OCI-LY7 (cell line): ENCODE results near the gene IPPK. TPM values are rescaled to one million over a fixed set of nuclear protein-coding genes. Genes with fewer than 3 reads are reported as not detected.

Experiments
- BruUV-seq: library from RNA; stranded (reverse); fragments of 400-500 nt; replicated peaks from 2 replicates; lab custom pipeline; 2021; lab: Mats Ljungman, UMichigan
- CTCF ChIA-PET: fragments of 300-600 bp; sonication (Branson Sonifier 250); formaldehyde crosslinking; loops from one replicate; lab custom pipeline; 2022; ENCODE audit warnings: antibody characterized with exemption; ENCODE audit not compliant: unreplicated experiment; lab: Charles Lee
- POLR2A ChIA-PET: fragments of 300-600 bp; sonication (Branson Sonifier 250); formaldehyde crosslinking; loops from one replicate; lab custom pipeline; 2022; ENCODE audit warnings: antibody characterized with exemption; lab: Charles Lee
- DNase-seq: peaks from one replicate; pipeline ENCODE4 v3.0.0-alpha.2; 2015; ENCODE audit warnings: low spot score
- H2AFZ ChIP-seq: fragments of 200-600 bp; sonication (generic), shearing (Covaris generic); 2 replicates; pipeline ENCODE4 v1.6.1; 2014; ENCODE audit warnings: mild to moderate bottlenecking, antibody characterized with exemption, low read length, moderate library complexity
- H3K27ac ChIP-seq: fragments of 200-600 bp; sonication (generic); 2 replicates; pipeline ENCODE4 v1.5.1; 2014; ENCODE audit warnings: mixed run types, low read depth, mild to moderate bottlenecking, moderate library complexity, low read length, inconsistent platforms; ENCODE audit not compliant: poor library complexity, severe bottlenecking
- H3K36me3 ChIP-seq: fragments of 200-600 bp; sonication (generic); 2 replicates; pipeline ENCODE4 v1.6.1; 2014; ENCODE audit warnings: mild to moderate bottlenecking, antibody characterized with exemption, low read length, moderate library complexity, mixed read lengths; ENCODE audit not compliant: insufficient read depth
- H3K4me1 ChIP-seq: fragments of 200-600 bp; sonication (generic); 2 replicates; pipeline ENCODE4 v1.5.1; 2014; ENCODE audit warnings: mild to moderate bottlenecking, low read length; ENCODE audit not compliant: insufficient read depth, poor library complexity, severe bottlenecking
- H3K4me2 ChIP-seq: fragments of 200-600 bp; sonication (generic); 2 replicates; pipeline ENCODE4 v1.6.1; 2014; ENCODE audit warnings: mild to moderate bottlenecking, low read length
- H3K4me3 ChIP-seq: fragments of 200-600 bp; sonication (generic); 2 replicates; pipeline ENCODE4 v1.5.1; 2014; ENCODE audit warnings: mild to moderate bottlenecking, low read depth, low read length; ENCODE audit not compliant: poor library complexity, severe bottlenecking
- H3K79me2 ChIP-seq: fragments of 200-600 bp; sonication (generic); 2 replicates; pipeline ENCODE4 v1.6.1; 2016; ENCODE audit warnings: low read depth, mild to moderate bottlenecking, low read length, moderate library complexity, mixed read lengths; ENCODE audit not compliant: insufficient read depth
- H3K9me2 ChIP-seq: fragments of 200-600 bp; sonication (generic); 2 replicates; pipeline ENCODE4 v1.6.1; 2016; ENCODE audit warnings: mild to moderate bottlenecking, low read length, mixed read lengths; ENCODE audit not compliant: insufficient read depth
- H3K9me3 ChIP-seq: fragments of 200-600 bp; sonication (generic); 2 replicates; pipeline ENCODE4 v1.6.1; 2014; ENCODE audit warnings: mild to moderate bottlenecking, mixed run types, low read length, mixed read lengths
- H4K20me1 ChIP-seq: fragments of 200-600 bp; sonication (generic); 2 replicates; pipeline ENCODE4 v1.6.1; 2014; ENCODE audit warnings: mild to moderate bottlenecking, antibody characterized with exemption, low read length, moderate library complexity, mixed read lengths; ENCODE audit not compliant: insufficient read depth
- EZH2phosphoT487 ChIP-seq: fragments of 200-600 bp; sonication (generic); IDR thresholded peaks from 2 replicates; pipeline ENCODE4 v1.6.1; 2018; ENCODE audit warnings: low read depth, borderline replicate concordance, mild to moderate bottlenecking, mixed run types, antibody characterized with exemption, low read length, moderate library complexity, mixed read lengths
- intact Hi-C: fragments of 100-400 bp; cut with micrococcal nuclease; formaldehyde crosslinking; loops from one replicate; pipeline ENCODE4 v1.10.0; 2022; ENCODE audit not compliant: unreplicated experiment
- total RNA-seq, 2 experiments: library from RNA; depleted of rRNA in 1 of 2; stranded (reverse); fragments of >200 nt in 1 of 2; shearing (Covaris generic) in 1 of 2; gene quantifications; 2 replicates each; pipeline ENCODE4 v1.2.3, GENCODE V29; 2014 to 2022
- TF ChIP-seq, protein P1 (sequence below): fragments of 200-600 bp; sonication (generic); conservative IDR thresholded peaks from 2 replicates; pipeline ENCODE4 v1.5.1; 2014; ENCODE audit warnings: mild to moderate bottlenecking, antibody characterized with exemption, low read length, moderate library complexity, mixed read lengths

Gene IPPK
- total RNA-seq, 2 experiments from 2014 or later: 10.3 to 12.7 TPM

DNA sequence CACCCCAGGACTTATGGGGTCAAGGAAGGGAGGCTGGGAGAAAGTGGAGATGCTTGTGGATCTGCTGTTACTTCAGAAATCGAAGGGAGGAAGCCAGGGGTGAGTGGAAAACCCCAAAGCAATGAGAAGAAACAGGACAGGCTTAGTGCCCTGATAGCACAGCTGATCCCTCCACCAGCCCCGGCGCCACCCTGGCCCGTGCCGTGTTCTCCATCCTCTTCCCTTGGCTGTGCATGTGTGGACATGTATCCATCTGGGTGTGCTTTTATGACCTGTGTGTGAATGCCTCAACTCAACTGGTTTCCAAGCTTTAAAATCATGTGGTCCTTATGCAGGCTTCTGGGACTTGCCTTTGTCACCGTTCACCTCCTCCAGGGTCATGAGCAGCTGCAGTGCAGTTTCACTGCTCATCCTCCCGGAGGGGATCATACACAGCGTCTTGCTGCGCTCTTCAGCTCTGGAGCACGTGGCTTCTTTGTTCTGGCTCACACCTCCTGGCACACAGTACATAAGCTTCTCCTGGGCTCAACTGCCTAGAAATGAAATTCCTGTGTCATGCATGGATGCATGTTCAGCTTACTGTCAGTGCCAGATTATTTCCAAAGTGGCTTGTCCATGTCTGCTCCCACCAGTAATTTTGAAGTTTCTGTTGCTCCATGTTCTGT is 58.2 kb downstream of the IPPK start:
- intact Hi-C loops: no loop called here
- no peaks in the 10 kb centered on the region for H3K9me3 ChIP-seq
- no peak overlapping the region for H3K27ac ChIP-seq
- DNase-seq: no peak
- no peak for TF ChIP-seq EZH2phosphoT487
- TF ChIP-seq, protein P1, sequence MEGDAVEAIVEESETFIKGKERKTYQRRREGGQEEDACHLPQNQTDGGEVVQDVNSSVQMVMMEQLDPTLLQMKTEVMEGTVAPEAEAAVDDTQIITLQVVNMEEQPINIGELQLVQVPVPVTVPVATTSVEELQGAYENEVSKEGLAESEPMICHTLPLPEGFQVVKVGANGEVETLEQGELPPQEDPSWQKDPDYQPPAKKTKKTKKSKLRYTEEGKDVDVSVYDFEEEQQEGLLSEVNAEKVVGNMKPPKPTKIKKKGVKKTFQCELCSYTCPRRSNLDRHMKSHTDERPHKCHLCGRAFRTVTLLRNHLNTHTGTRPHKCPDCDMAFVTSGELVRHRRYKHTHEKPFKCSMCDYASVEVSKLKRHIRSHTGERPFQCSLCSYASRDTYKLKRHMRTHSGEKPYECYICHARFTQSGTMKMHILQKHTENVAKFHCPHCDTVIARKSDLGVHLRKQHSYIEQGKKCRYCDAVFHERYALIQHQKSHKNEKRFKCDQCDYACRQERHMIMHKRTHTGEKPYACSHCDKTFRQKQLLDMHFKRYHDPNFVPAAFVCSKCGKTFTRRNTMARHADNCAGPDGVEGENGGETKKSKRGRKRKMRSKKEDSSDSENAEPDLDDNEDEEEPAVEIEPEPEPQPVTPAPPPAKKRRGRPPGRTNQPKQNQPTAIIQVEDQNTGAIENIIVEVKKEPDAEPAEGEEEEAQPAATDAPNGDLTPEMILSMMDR: no peak
- no peaks in the 10 kb centered on the region for H4K20me1 ChIP-seq
- CTCF ChIA-PET: no interaction called here
- H3K4me3 ChIP-seq: no peak overlapping the region
- no peaks in the 10 kb centered on the region for H3K79me2 ChIP-seq
- H2AFZ ChIP-seq: no peak overlapping the region
- H3K4me1 ChIP-seq: no peaks in the 10 kb centered on the region
- BruUV-seq: no TSS peak
- H3K4me2 ChIP-seq: no peak overlapping the region
- POLR2A ChIA-PET: no interaction called here
- no peaks in the 10 kb centered on the region for H3K9me2 ChIP-seq
- peaks cover 53% of the 10 kb centered on the region; the same call in 1 of the 2 replicates for H3K36me3 ChIP-seq

DNA sequence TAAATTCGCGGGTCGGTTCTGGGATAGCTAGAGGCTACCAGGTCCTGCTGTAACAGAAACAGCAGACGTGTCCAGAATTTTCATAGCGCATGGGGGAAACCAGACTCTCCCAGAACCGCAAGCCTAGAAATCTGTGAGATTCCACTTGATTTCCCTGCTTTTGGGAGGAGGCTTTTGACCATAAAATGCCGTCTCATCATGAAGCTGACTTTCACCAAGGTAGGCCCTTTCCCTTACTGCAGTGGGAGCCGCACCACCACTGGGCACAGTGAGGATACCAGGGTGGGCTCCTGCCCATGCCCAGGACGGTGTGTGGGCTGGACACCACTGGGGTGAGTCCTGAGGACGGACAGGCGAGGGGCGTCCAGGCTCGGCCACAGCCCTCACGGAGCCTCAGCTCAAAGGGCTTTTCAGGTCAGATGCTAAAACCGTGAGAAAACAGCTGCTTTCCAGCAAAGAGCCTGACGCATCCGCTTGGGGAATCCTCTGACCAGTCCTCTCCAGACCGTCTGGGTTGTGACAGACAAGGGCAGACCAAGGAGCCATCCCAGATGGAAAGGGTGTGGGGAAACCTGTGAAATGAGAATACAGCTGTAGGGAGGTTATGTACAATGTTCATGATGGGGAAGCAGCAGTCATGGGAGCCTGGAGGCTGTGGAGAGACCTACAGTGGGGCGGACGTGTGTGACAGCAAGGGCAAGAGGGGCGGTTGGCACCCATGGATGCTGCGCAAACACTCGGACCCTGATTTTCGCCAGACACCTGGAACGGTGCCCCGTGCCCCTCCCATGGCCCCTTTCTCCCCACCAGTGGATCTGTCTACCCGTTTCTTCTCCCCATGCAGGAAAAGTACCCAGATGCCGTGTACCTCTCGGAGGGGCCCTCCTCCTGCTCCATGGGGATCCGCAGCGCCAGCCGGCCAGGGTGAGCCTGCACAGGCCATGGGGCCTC is 59.2 kb downstream of the IPPK start:
- TF ChIP-seq EZH2phosphoT487: no peak
- TF ChIP-seq, protein P1: no peak
- H3K4me2 ChIP-seq: no peak overlapping the region
- H3K9me2 ChIP-seq: no peaks in the 10 kb centered on the region
- H3K27ac ChIP-seq: no peak overlapping the region
- peaks cover 45% of the 10 kb centered on the region; the same call in 1 of the 2 replicates for H3K36me3 ChIP-seq
- H4K20me1 ChIP-seq: no peaks in the 10 kb centered on the region
- H2AFZ ChIP-seq: no peak overlapping the region
- CTCF ChIA-PET: no interaction called here
- H3K4me1 ChIP-seq: no peaks in the 10 kb centered on the region
- H3K4me3 ChIP-seq: no peak overlapping the region
- BruUV-seq: no TSS peak
- no peaks in the 10 kb centered on the region for H3K79me2 ChIP-seq
- peaks cover 1% of the 10 kb centered on the region; the same call in 1 of the 2 replicates for H3K9me3 ChIP-seq
- POLR2A ChIA-PET: no interaction called here
- no peak for DNase-seq
- intact Hi-C loops: no loop called here
